Smooth muscle cell of the brain vasculature (primary cell): Measurements from ENCODE around the gene ANGEL1.
A peak's percentile ranks its signal among the peaks of the same experiment; 100 is the strongest.

Source experiments
- DNase-seq: peaks from one replicate; pipeline ENCODE4 v3.0.0-alpha.2; 2012; ENCODE audit warnings: low read depth, low spot score

ANGEL1 gene

GRCh38 chr14:76779221-76780057 is 33.2 kb downstream of the ANGEL1 start:
- DNase-seq: no peak

- DNase-seq: no peak
Observed at GRCh38 chr14:76778546-76779215, 34.0 kb downstream of the ANGEL1 start.

- DNase-seq: no peak
Observed at GRCh38 chr14:76777721-76778120, 35.0 kb downstream of the ANGEL1 start.

- no peak for DNase-seq
Observed at GRCh38 chr14:76776428-76777251, 36.0 kb downstream of the ANGEL1 start.

GRCh38 chr14:76775695-76776427 is 36.8 kb downstream of the ANGEL1 start:
- no peak for DNase-seq

- DNase-seq: no peak
Observed at GRCh38 chr14:76774821-76775694, 37.6 kb downstream of the ANGEL1 start.

- DNase-seq: no peak
Observed at GRCh38 chr14:76773956-76774820, 38.5 kb downstream of the ANGEL1 start.

GRCh38 chr14:76773188-76773885 is 39.3 kb downstream of the ANGEL1 start:
- DNase-seq: peak; percentile 37

- DNase-seq: no peak
Observed at GRCh38 chr14:76772300-76773187, 40.1 kb downstream of the ANGEL1 start.

- no peak for DNase-seq
Observed at GRCh38 chr14:76771437-76771980, 41.2 kb downstream of the ANGEL1 start.

- no peak for DNase-seq
Observed at GRCh38 chr14:76770521-76771436, 41.9 kb downstream of the ANGEL1 start.

GRCh38 chr14:76769636-76770292 is 42.9 kb downstream of the ANGEL1 start:
- no peak for DNase-seq

GRCh38 chr14:76768671-76769500 is 43.8 kb downstream of the ANGEL1 start:
- DNase-seq: no peak

GRCh38 chr14:76767681-76768656 is 44.7 kb downstream of the ANGEL1 start:
- DNase-seq: no peak
